ENCODE results near the gene EFHC1. TPM values are rescaled to one million over a fixed set of nuclear protein-coding genes. Genes with fewer than 3 reads are reported as not detected.

EFHC1 gene
- total and polyA plus RNA-seq, 4 donors = 3.3 to 11.3 (median 6.9) TPM

- no peaks in the 10 kb centered on the region for H3K9me3 ChIP-seq (ENCODE audit: control insufficient read depth in 4 of 4, low read length in 3 of 4)
- H3K27ac ChIP-seq (ENCODE audit: low read depth in 1 of 2, low read length in 2 of 2) = no peak overlapping the region
- no peaks in the 10 kb centered on the region for H3K27me3 ChIP-seq (ENCODE audit: control insufficient read depth in 4 of 4, insufficient read depth in 4 of 4, low read length in 3 of 4)
- H3K4me1 ChIP-seq (ENCODE audit: control insufficient read depth in 4 of 4, insufficient read depth in 4 of 4, low read length in 3 of 4) = peaks cover 29 to 67% (median 54%) of the 10 kb centered on the region in 4 donors
- TF ChIP-seq REST (IDR thresholded peaks at IDR 0.05) (no peak), ZBTB33 (IDR thresholded peaks at IDR 0.05) (no peak), ATF3 (IDR thresholded peaks at IDR 0.05) (no peak), FOXA2 (IDR thresholded peaks at IDR 0.05) (no peak), HNF4G (IDR thresholded peaks at IDR 0.05) (no peak), EGR1 (IDR thresholded peaks at IDR 0.05; ENCODE audit: low read depth in 2 of 2) (no peak), SP1 (IDR thresholded peaks at IDR 0.05) (no peak), TAF1 (conservative IDR thresholded peaks at IDR 0.05) (no peak), CTCF (IDR thresholded peaks at IDR 0.05; ENCODE audit: low read depth, low read length, missing input control) (no peak), YY1 (IDR thresholded peaks at IDR 0.05) (no peak), NR2F2 (IDR thresholded peaks at IDR 0.05) (no peak), HNF4A (conservative IDR thresholded peaks at IDR 0.05) (no peak), MAX (IDR thresholded peaks at IDR 0.05) (no peak), FOXA1 (IDR thresholded peaks at IDR 0.05) (no peak)
- DNase-seq (ENCODE audit: low spot score) = no peak
- no peaks in the 10 kb centered on the region for H3K36me3 ChIP-seq (ENCODE audit: control insufficient read depth in 4 of 4, insufficient read depth in 3 of 4, low read depth in 1 of 4, low read length in 3 of 4)
- WGBS = 90% methylated on average over 4 of the region's 4 CpGs
- H3K4me3 ChIP-seq (ENCODE audit: low read depth in 1 of 3, low read length in 3 of 3) = no peak overlapping the region
- no peak overlapping the region for H3K9ac ChIP-seq (ENCODE audit: low read depth in 1 of 2, low read length in 2 of 2)
Measured at GRCh38 chr6:52549428-52549827, 129.3 kb downstream of the EFHC1 start.

GRCh38 chr6:52550014-52550575 is 130.0 kb downstream of the EFHC1 start:
- no peak overlapping the region for H3K27ac ChIP-seq (ENCODE audit: low read depth in 1 of 2, low read length in 2 of 2)
- no peak overlapping the region for H3K9ac ChIP-seq (ENCODE audit: low read depth in 1 of 2, low read length in 2 of 2)
- no peak for DNase-seq (ENCODE audit: low spot score)
- H3K4me1 ChIP-seq (ENCODE audit: control insufficient read depth in 4 of 4, insufficient read depth in 4 of 4, low read length in 3 of 4) = peaks cover 28 to 61% (median 48%) of the 10 kb centered on the region in 4 donors
- H3K4me3 ChIP-seq (ENCODE audit: low read depth in 1 of 3, low read length in 3 of 3) = no peak overlapping the region
- H3K9me3 ChIP-seq (ENCODE audit: control insufficient read depth in 4 of 4, low read length in 3 of 4) = no peaks in the 10 kb centered on the region
- TF ChIP-seq SP1 (IDR thresholded peaks at IDR 0.05) = no peak
- no peak for TF ChIP-seq JUND (IDR thresholded peaks at IDR 0.05)
- TF ChIP-seq MAX (IDR thresholded peaks at IDR 0.05) = no peak
- no peak for TF ChIP-seq HNF4G (IDR thresholded peaks at IDR 0.05)
- TF ChIP-seq EGR1 (IDR thresholded peaks at IDR 0.05; ENCODE audit: low read depth in 2 of 2) = no peak
- no peak for TF ChIP-seq NR2F2 (IDR thresholded peaks at IDR 0.05)
- TF ChIP-seq FOXA2 (IDR thresholded peaks at IDR 0.05) = no peak
- no peaks in the 10 kb centered on the region for H3K36me3 ChIP-seq (ENCODE audit: control insufficient read depth in 4 of 4, insufficient read depth in 3 of 4, low read depth in 1 of 4, low read length in 3 of 4)
- 54% methylated on average over 6 of the region's 6 CpGs for WGBS
- no peaks in the 10 kb centered on the region for H3K27me3 ChIP-seq (ENCODE audit: control insufficient read depth in 4 of 4, insufficient read depth in 4 of 4, low read length in 3 of 4)
